C4-2B (cell line): ENCODE measurements around the gene TMEM168.
"Not testable (repeated sequence)": the region's sequence is repeated elsewhere in the genome, so short reads cannot be mapped to it uniquely, and the experiment has no call there.

Experiments
- H3K27ac ChIP-seq: fragments of 450-650 bp; 2 replicates; pipeline ENCODE4 v1.5.1; 2017
- CTCF ChIP-seq: fragments of 450-650 bp; conservative IDR thresholded peaks from 2 replicates; pipeline ENCODE4 v1.5.1; 2017; ENCODE audit warnings: mild to moderate bottlenecking
- ZFX ChIP-seq: fragments of 450-650 bp; IDR thresholded peaks from 2 replicates; pipeline ENCODE4 v1.6.1; 2017

Gene TMEM168

GRCh38 chr7:112744818-112745217 is 45.4 kb downstream of the TMEM168 start:
- TF ChIP-seq ZFX (no peak), CTCF (no peak)
- no peak overlapping the region for H3K27ac ChIP-seq

- no peak overlapping the region for H3K27ac ChIP-seq
- TF ChIP-seq CTCF (no peak), ZFX (no peak)
Measured at GRCh38 chr7:112743811-112744210, 46.4 kb downstream of the TMEM168 start.

GRCh38 chr7:112740667-112741066 is 49.5 kb downstream of the TMEM168 start:
- no peak overlapping the region for H3K27ac ChIP-seq
- TF ChIP-seq CTCF (no peak), ZFX (no peak)

- TF ChIP-seq ZFX: no peak
- no peak for TF ChIP-seq CTCF
- H3K27ac ChIP-seq: no peak overlapping the region
Measured at GRCh38 chr7:112739436-112740180, 50.6 kb downstream of the TMEM168 start.

GRCh38 chr7:112735261-112735660 is 54.9 kb downstream of the TMEM168 start:
- H3K27ac ChIP-seq: no peak overlapping the region
- TF ChIP-seq CTCF: no peak
- no peak for TF ChIP-seq ZFX

- not testable (repeated sequence) for H3K27ac ChIP-seq
Measured at GRCh38 chr7:112731324-112731723, 58.9 kb downstream of the TMEM168 start.

GRCh38 chr7:112726076-112726475 is 64.1 kb downstream of the TMEM168 start:
- H3K27ac ChIP-seq: no peak overlapping the region
- no peak for TF ChIP-seq ZFX
- no peak for TF ChIP-seq CTCF

GRCh38 chr7:112723416-112723815 is 66.8 kb downstream of the TMEM168 start:
- no peak overlapping the region for H3K27ac ChIP-seq

More at GRCh38 chr7:112723416-112723815, 66.8 kb downstream of the TMEM168 start:
- TF ChIP-seq ZFX (no peak), CTCF (no peak)
